ENCODE data around the gene PIK3IP1. TPM values are rescaled to one million over a fixed set of nuclear protein-coding genes. Genes with fewer than 3 reads are reported as not detected.

PIK3IP1 gene
- total and polyA plus RNA-seq, 2 donors (not counting 3 experiments of a cell fraction or from before 2014, with no cell fraction given): 7.7 to 13.2 TPM

- no peak overlapping the region for H3K4me2 ChIP-seq (ENCODE audit: insufficient read depth, low read length)
- no peaks in the 10 kb centered on the region for H3K4me1 ChIP-seq (ENCODE audit: control insufficient read depth, extremely low read depth, insufficient read depth, low read length)
- no peaks in the 10 kb centered on the region for H3K27me3 ChIP-seq (ENCODE audit: control insufficient read depth in 2 of 2, insufficient read depth in 2 of 2, low read length in 2 of 2)
- BruUV-seq (replicated peaks): no TSS peak
- DNase-seq (ENCODE audit: low read depth, low spot score) (no peak), FAIRE-seq (no peak)
- CTCF ChIA-PET: interaction anchor here (1.3 to 2.6 kb wide), 3 partner anchors 8 to 24 kb away, joined by 4 to 12 read pairs (median 5); no protein-coding TSS in a partner anchor
- no peaks in the 10 kb centered on the region for H3K9me3 ChIP-seq (replicated peaks; ENCODE audit: control insufficient read depth, insufficient read depth, low read length)
- intact Hi-C loops (cut with micrococcal nuclease): no loop called here
- no peak overlapping the region for H3K27ac ChIP-seq (ENCODE audit: insufficient read depth, low read depth, low read length)
- no peak overlapping the region for H2AFZ ChIP-seq (ENCODE audit: low read depth, low read length)
- TF ChIP-seq POLR2AphosphoS5 (IDR thresholded peaks at IDR 0.05; ENCODE audit: insufficient read depth, low read depth, low read length) (no peak), JUN (IDR thresholded peaks at IDR 0.05; ENCODE audit: borderline replicate concordance, insufficient read depth, insufficient read length, low read depth) (no peak), CTCF (IDR thresholded peaks at IDR 0.05; ENCODE audit: extremely low read depth in 1 of 2, insufficient read depth in 1 of 2, low read depth in 1 of 2, low read length in 2 of 2) (no peak), MYC (IDR thresholded peaks at IDR 0.05; ENCODE audit: low read depth, low read length) (no peak), MAX (IDR thresholded peaks at IDR 0.05; ENCODE audit: insufficient read depth, insufficient read length) (no peak), EZH2 (IDR thresholded peaks at IDR 0.05; ENCODE audit: borderline replicate concordance, low read depth, low read length, severe bottlenecking) (no peak), FOS (IDR thresholded peaks at IDR 0.05; ENCODE audit: borderline replicate concordance, insufficient read depth, low read length) (no peak)
- H4K20me1 ChIP-seq (replicated peaks; ENCODE audit: control insufficient read depth, extremely low read depth, insufficient read depth, low read length): no peaks in the 10 kb centered on the region
- peaks cover 5 to 33% of the 10 kb centered on the region in 2 experiments for H3K36me3 ChIP-seq (ENCODE audit: control insufficient read depth in 2 of 2, extremely low read depth in 1 of 2, insufficient read depth in 2 of 2, low read length in 2 of 2)
- dilution Hi-C loops (cut with MboI; ENCODE audit: extremely low pct_ligation_motif_present, low sequenced_read_pairs): no loop called here
- no peaks in the 10 kb centered on the region for H3K79me2 ChIP-seq (ENCODE audit: control insufficient read depth, insufficient read depth, low read length)
- H3K9ac ChIP-seq (replicated peaks; ENCODE audit: extremely low read depth, insufficient read depth, low read length): no peak overlapping the region
- no peak overlapping the region for H3K4me3 ChIP-seq (replicated peaks in 1 of 3; ENCODE audit: insufficient read depth in 1 of 3, low read depth in 1 of 3, low read length in 3 of 3)
- POLR2A ChIA-PET: no interaction called here
- H3K9me1 ChIP-seq (replicated peaks; ENCODE audit: control insufficient read depth, extremely low read depth, insufficient read depth, low read length): no peaks in the 10 kb centered on the region
Measured at GRCh38 chr22:31337178-31337577, 44.9 kb upstream of the PIK3IP1 start.
